Measurements from ENCODE around the gene STXBP4. TPM values are rescaled to one million over a fixed set of nuclear protein-coding genes. Genes with fewer than 3 reads are reported as not detected.

Gene STXBP4
- total and polyA plus RNA-seq, 3 donors from 2014 or later = 4.7 to 25.8 (median 19.3) TPM

DNA sequence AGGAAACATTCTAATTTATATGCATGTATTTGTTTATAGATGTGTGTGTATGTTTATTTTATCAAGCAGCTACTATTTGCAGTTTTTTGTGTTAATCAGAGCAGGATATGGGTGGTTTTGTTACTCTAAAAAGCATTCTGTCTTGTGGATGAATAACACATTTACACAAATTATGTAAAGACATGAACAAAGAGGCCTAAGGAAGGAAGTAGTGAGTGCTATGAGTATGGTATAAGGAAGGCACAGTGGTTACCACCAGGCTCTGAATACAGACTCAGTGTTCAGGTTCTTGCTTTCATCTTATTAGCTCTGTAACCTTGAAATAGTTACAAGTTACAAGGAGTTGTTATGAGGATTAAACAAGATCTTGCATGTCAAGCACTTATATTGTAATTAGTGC is 33.9 kb downstream of the STXBP4 start:
- H3K27me3 ChIP-seq = no peaks in the 10 kb centered on the region
- TF ChIP-seq POLR2A (IDR thresholded peaks at IDR 0.05) = no peak
- TF ChIP-seq, protein P1, sequence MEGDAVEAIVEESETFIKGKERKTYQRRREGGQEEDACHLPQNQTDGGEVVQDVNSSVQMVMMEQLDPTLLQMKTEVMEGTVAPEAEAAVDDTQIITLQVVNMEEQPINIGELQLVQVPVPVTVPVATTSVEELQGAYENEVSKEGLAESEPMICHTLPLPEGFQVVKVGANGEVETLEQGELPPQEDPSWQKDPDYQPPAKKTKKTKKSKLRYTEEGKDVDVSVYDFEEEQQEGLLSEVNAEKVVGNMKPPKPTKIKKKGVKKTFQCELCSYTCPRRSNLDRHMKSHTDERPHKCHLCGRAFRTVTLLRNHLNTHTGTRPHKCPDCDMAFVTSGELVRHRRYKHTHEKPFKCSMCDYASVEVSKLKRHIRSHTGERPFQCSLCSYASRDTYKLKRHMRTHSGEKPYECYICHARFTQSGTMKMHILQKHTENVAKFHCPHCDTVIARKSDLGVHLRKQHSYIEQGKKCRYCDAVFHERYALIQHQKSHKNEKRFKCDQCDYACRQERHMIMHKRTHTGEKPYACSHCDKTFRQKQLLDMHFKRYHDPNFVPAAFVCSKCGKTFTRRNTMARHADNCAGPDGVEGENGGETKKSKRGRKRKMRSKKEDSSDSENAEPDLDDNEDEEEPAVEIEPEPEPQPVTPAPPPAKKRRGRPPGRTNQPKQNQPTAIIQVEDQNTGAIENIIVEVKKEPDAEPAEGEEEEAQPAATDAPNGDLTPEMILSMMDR (IDR thresholded peaks at IDR 0.05) = no peak
- H3K4me1 ChIP-seq = no peaks in the 10 kb centered on the region
- no peak overlapping the region for H3K27ac ChIP-seq
- no peak overlapping the region for H3K4me3 ChIP-seq
- H3K36me3 ChIP-seq (ENCODE audit: low read depth, missing control alignments) = no peaks in the 10 kb centered on the region
- intact Hi-C loops (cut with DNase I; ENCODE audit: low total_unique reads) = no loop called here
- no peak for DNase-seq
- H3K9me3 ChIP-seq = no peaks in the 10 kb centered on the region

DNA sequence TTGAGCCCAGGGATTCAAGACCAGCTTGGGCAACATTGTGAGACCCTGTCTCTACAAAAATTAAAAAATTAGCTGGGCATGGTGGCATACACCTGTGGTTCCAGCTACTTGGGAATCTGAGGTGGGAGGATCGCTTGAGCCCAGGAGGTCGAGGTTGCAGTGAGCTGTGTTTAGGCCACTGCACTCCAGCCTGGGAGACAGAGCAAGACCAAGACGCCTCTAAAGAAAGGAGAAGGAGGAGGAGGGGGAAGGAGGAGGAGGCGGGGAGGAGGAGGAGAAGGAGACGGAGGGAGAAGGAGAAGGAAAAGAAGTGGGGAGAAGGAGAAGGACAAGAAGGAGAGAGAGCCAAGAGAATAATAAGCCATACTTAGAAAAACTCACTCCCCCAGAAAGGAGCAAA is 35.9 kb downstream of the STXBP4 start:
- Histone ChIP-seq H3K36me3 (ENCODE audit: low read depth, missing control alignments) (no peaks in the 10 kb centered on the region), H3K27me3 (no peaks in the 10 kb centered on the region), H3K9me3 (no peaks in the 10 kb centered on the region), H3K4me3 (no peak overlapping the region), H3K4me1 (no peaks in the 10 kb centered on the region), H3K27ac (no peak overlapping the region)
- TF ChIP-seq POLR2A (IDR thresholded peaks at IDR 0.05) = no peak
- TF ChIP-seq, protein P1 (IDR thresholded peaks at IDR 0.05) = no peak
- 83 to 85% methylated on average over 5 of the region's 5 CpGs for WGBS, 2 donors
- no peak for DNase-seq
- intact Hi-C loops (cut with DNase I; ENCODE audit: low total_unique reads) = no loop called here

DNA sequence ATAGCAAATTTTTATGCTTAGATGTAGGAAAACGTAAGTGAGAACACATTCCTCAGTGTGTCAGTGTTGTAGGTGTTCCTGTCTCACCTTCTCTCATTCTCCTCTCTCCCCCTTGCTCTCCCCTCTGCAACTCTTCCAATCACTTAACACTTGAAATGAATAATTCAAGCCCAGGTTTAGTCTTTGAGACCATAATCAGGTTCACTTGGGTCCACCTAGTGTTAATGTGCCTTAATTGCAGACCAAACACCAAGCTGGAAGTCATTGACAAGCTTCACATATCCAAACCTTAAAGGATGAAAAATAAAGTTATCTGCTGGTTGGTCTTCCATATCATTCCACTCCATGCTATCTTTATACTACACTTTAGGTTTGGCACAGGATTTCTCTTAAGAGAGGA is 37.0 kb downstream of the STXBP4 start:
- Histone ChIP-seq H3K27ac (no peak overlapping the region), H3K4me1 (no peaks in the 10 kb centered on the region), H3K9me3 (no peaks in the 10 kb centered on the region), H3K36me3 (ENCODE audit: low read depth, missing control alignments) (no peaks in the 10 kb centered on the region), H3K27me3 (no peaks in the 10 kb centered on the region), H3K4me3 (no peak overlapping the region)
- 88 to 100% methylated on average over 1 of the region's 1 CpG for WGBS, 2 donors
- intact Hi-C loops (cut with DNase I; ENCODE audit: low total_unique reads) = no loop called here
- DNase-seq = no peak
- TF ChIP-seq POLR2A (IDR thresholded peaks at IDR 0.05) = no peak
- TF ChIP-seq, protein P1 (IDR thresholded peaks at IDR 0.05) = peak in 1 of 3 experiments; percentile 9

DNA sequence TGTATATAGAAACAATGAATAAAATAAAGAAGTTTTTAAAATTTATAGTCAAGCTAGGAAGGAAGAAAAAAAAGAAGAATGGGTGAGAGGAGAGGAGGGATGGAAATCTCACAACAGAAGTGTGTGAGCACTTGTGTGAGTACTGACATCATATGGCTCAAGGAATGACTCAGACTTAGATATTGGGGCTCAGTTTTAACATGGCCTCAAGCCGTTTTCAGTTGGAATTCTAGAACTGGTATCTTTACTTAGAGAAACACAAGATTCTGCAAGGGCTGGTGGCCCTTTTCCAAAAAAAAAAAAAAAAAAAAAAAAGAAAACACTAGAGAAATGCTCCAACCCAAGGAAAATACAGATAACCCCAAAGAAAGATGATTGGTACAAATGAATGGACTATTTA is 55.1 kb downstream of the STXBP4 start:
- TF ChIP-seq POLR2A (IDR thresholded peaks at IDR 0.05) = no peak
- TF ChIP-seq, protein P1 (IDR thresholded peaks at IDR 0.05) = no peak
- H3K27ac ChIP-seq = no peak overlapping the region
- H3K9me3 ChIP-seq = no peaks in the 10 kb centered on the region
- intact Hi-C loops (cut with DNase I; ENCODE audit: low total_unique reads) = no loop called here
- H3K27me3 ChIP-seq = no peaks in the 10 kb centered on the region
- H3K4me1 ChIP-seq = no peaks in the 10 kb centered on the region
- no peak for DNase-seq
- WGBS, 2 donors = 3 to 21% methylated on average over 1 of the region's 1 CpG
- no peaks in the 10 kb centered on the region for H3K36me3 ChIP-seq (ENCODE audit: low read depth, missing control alignments)
- H3K4me3 ChIP-seq = no peak overlapping the region

DNA sequence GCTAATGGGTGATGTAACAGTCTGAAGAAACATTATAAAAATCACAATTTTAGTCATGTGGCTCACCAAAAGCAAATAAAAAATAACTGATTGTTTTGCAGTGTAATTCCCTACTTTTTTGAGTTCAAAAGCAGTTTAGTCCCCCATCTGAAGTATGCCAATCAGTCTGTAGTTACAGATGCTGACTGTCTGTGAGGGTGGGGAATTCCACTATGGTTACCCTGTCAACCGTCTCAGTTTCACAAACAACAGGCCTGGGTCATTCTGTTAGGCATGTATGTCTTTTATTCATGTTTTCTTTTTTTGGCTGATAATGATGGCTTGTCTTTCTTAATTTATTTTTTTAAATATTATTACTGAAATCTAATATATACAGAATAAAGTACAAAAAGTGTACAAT is 69.3 kb downstream of the STXBP4 start:
- 3 to 48% methylated on average over 1 of the region's 1 CpG for whole genome bisulfite sequencing, 2 donors
- Histone ChIP-seq H3K27ac (no peak overlapping the region), H3K27me3 (no peaks in the 10 kb centered on the region), H3K36me3 (ENCODE audit: low read depth, missing control alignments) (no peaks in the 10 kb centered on the region), H3K4me1 (no peaks in the 10 kb centered on the region), H3K4me3 (no peak overlapping the region), H3K9me3 (no peaks in the 10 kb centered on the region)
- DNase-seq = no peak
- TF ChIP-seq, protein P1 (IDR thresholded peaks at IDR 0.05) = no peak
- TF ChIP-seq POLR2A (IDR thresholded peaks at IDR 0.05) = no peak
- intact Hi-C loops (cut with DNase I; ENCODE audit: low total_unique reads) = no loop called here
